Astrocyte of the cerebellum (primary cell): ENCODE measurements around the gene TBC1D10A.

Source experiments
- DNase-seq: peaks from one replicate; pipeline ENCODE4 v3.0.0-alpha.2; 2011; ENCODE audit warnings: low read depth
- H3K4me3 ChIP-seq: 2 replicates; pipeline ENCODE4 v1.5.1; 2011; ENCODE audit warnings: mild to moderate bottlenecking, low read depth, low read length, moderate library complexity
- CTCF ChIP-seq: IDR thresholded peaks from 2 replicates; pipeline ENCODE4 v1.5.1; 2012; ENCODE audit warnings: low read length, low read depth, moderate library complexity, mild to moderate bottlenecking; ENCODE audit errors: missing control alignments
- in situ Hi-C: cut with HindIII; loops from 2 replicates; pipeline ENCODE4 v1.10.0; 2017; ENCODE audit warnings: low sequenced_read_pairs

Gene TBC1D10A

GRCh38 chr22:30279046-30279788 lies 47.5 kb downstream of the TBC1D10A start:
- H3K4me3 ChIP-seq = no peak overlapping the region
- no peak for TF ChIP-seq CTCF
- in situ Hi-C loops = no loop called here
- DNase-seq = no peak

GRCh38 chr22:30277547-30278344 lies 49.0 kb downstream of the TBC1D10A start:
- in situ Hi-C loops = no loop called here
- no peak for TF ChIP-seq CTCF
- DNase-seq = peak; percentile 73
- no peak overlapping the region for H3K4me3 ChIP-seq

- no peak overlapping the region for H3K4me3 ChIP-seq
- TF ChIP-seq CTCF = no peak
- in situ Hi-C loops = no loop called here
- DNase-seq = no peak
Observed at GRCh38 chr22:30276039-30276438, 50.7 kb downstream of the TBC1D10A start.

- TF ChIP-seq CTCF = no peak
- no peak overlapping the region for H3K4me3 ChIP-seq
- DNase-seq = no peak
- in situ Hi-C loops = no loop called here
Observed at GRCh38 chr22:30275625-30276024, 51.1 kb downstream of the TBC1D10A start.

GRCh38 chr22:30274437-30274812 lies 52.3 kb downstream of the TBC1D10A start:
- H3K4me3 ChIP-seq = no peak overlapping the region
- no peak for DNase-seq
- no peak for TF ChIP-seq CTCF
- in situ Hi-C loops = no loop called here

GRCh38 chr22:30273711-30274436 lies 52.9 kb downstream of the TBC1D10A start:
- H3K4me3 ChIP-seq = no peak overlapping the region
- DNase-seq = no peak
- TF ChIP-seq CTCF = no peak
- in situ Hi-C loops = no loop called here
